Glutamatergic neuron (in vitro differentiated cells): Measurements from ENCODE around the gene SRPRB. TPM values are rescaled to one million over a fixed set of nuclear protein-coding genes. Genes with fewer than 3 reads are reported as not detected.

ENCODE experiments used
- DNase-seq: peaks from one replicate; pipeline ENCODE4 v3.0.0; 2022
- H3K27ac Mint-ChIP-seq: one replicate; pipeline ENCODE4 v1.8.0; 2020; ENCODE audit warnings: mild to moderate bottlenecking, mixed read lengths, inconsistent platforms; ENCODE audit not compliant: unreplicated experiment
- H3K27me3 Mint-ChIP-seq: one replicate; pipeline ENCODE4 v1.8.0; 2020; ENCODE audit warnings: mild to moderate bottlenecking, moderate library complexity, mixed read lengths, inconsistent platforms; ENCODE audit not compliant: unreplicated experiment
- H3K36me3 Mint-ChIP-seq: one replicate; pipeline ENCODE4 v1.8.0; 2020; ENCODE audit warnings: mild to moderate bottlenecking, mixed read lengths, inconsistent platforms; ENCODE audit not compliant: unreplicated experiment
- H3K4me1 Mint-ChIP-seq: one replicate; pipeline ENCODE4 v1.8.0; 2020; ENCODE audit warnings: mild to moderate bottlenecking, low read depth, mixed read lengths, inconsistent platforms; ENCODE audit not compliant: unreplicated experiment
- H3K4me3 Mint-ChIP-seq: one replicate; pipeline ENCODE4 v1.8.0; 2020; ENCODE audit warnings: mild to moderate bottlenecking, mixed read lengths, inconsistent platforms; ENCODE audit not compliant: unreplicated experiment
- H3K9me3 Mint-ChIP-seq: one replicate; pipeline ENCODE4 v1.8.0; 2020; ENCODE audit warnings: mild to moderate bottlenecking, moderate library complexity, mixed read lengths, inconsistent platforms; ENCODE audit not compliant: unreplicated experiment
- total RNA-seq: library from RNA; stranded (reverse); fragmentation: NEBNext Ultra II Directional; extraction: Animal tissue kit (Norgen Biotek cat#: 25700); gene quantifications from one replicate; pipeline ENCODE4 v1.2.1, GENCODE V29; 2021; ENCODE audit not compliant: unreplicated experiment
- TF ChIP-seq, protein P1 (sequence below): fragments of 200-600 bp; sonication (generic); IDR thresholded peaks from one replicate; pipeline ENCODE4 v1.5.0; 2021; ENCODE audit not compliant: partially characterized antibody, unreplicated experiment

The SRPRB gene
- total RNA-seq, 1 donor from 2014 or later: 47.2 TPM

- Mint-ChIP-seq H3K27ac (no peak overlapping the region), H3K4me3 (no peak overlapping the region), H3K9me3 (peaks cover 13% of the 10 kb centered on the region), H3K27me3 (peaks cover 14% of the 10 kb centered on the region), H3K4me1 (peaks cover 2% of the 10 kb centered on the region), H3K36me3 (peaks cover 11% of the 10 kb centered on the region)
- no peak for DNase-seq
- TF ChIP-seq, protein P1, sequence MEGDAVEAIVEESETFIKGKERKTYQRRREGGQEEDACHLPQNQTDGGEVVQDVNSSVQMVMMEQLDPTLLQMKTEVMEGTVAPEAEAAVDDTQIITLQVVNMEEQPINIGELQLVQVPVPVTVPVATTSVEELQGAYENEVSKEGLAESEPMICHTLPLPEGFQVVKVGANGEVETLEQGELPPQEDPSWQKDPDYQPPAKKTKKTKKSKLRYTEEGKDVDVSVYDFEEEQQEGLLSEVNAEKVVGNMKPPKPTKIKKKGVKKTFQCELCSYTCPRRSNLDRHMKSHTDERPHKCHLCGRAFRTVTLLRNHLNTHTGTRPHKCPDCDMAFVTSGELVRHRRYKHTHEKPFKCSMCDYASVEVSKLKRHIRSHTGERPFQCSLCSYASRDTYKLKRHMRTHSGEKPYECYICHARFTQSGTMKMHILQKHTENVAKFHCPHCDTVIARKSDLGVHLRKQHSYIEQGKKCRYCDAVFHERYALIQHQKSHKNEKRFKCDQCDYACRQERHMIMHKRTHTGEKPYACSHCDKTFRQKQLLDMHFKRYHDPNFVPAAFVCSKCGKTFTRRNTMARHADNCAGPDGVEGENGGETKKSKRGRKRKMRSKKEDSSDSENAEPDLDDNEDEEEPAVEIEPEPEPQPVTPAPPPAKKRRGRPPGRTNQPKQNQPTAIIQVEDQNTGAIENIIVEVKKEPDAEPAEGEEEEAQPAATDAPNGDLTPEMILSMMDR: no peak
Measured at GRCh38 chr3:133831966-133832801, 26.6 kb downstream of the SRPRB start.

DNA sequence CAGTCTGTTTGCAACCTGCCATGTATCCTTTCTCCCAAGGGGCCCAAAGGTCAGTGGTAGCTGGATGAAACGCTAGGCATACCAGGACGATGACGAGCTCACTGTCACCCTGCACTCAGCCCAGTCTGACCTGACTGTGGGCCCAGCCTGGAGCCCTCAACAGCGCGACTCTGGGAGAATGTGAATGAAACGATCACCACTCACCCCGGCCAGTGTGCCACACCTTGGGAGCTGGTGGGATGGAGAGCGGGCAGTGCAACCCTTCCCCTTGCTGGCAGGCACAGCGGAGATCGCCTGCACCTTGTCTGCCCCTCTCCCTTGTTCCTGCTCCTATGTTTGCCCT, 27.2 kb downstream of the SRPRB start:
- Mint-ChIP-seq H3K4me3 (no peak overlapping the region), H3K36me3 (peaks cover 16% of the 10 kb centered on the region), H3K27me3 (peaks cover 16% of the 10 kb centered on the region), H3K9me3 (peaks cover 13% of the 10 kb centered on the region), H3K4me1 (peaks cover 2% of the 10 kb centered on the region), H3K27ac (no peak overlapping the region)
- DNase-seq: no peak
- TF ChIP-seq, protein P1: no peak

DNA sequence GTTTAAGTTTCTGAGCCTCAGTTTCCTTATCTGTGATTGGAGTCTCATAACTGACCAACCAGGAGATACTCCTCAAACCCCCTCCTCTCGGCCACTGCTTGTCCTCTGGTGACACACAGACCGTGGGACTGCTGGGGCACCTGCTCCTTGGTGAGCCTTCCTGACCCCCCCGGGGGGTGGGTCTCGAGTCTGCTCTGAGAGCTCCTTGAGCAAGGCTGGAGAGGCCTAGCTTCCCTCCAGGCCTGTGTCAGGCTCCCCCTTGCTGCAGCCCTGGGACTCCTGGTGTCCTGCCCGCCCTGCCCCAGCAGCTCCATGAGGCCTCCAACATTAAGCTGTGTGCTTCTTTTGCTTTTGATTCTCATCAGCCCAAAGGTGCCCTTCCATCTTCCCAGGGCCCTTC, 27.7 kb downstream of the SRPRB start:
- H3K9me3 Mint-ChIP-seq: peaks cover 14% of the 10 kb centered on the region
- H3K4me3 Mint-ChIP-seq: no peak overlapping the region
- H3K27me3 Mint-ChIP-seq: peaks cover 16% of the 10 kb centered on the region
- H3K4me1 Mint-ChIP-seq: peaks cover 2% of the 10 kb centered on the region
- DNase-seq: no peak
- peaks cover 16% of the 10 kb centered on the region for H3K36me3 Mint-ChIP-seq
- TF ChIP-seq, protein P1: no peak
- H3K27ac Mint-ChIP-seq: no peak overlapping the region

- H3K27me3 Mint-ChIP-seq: peaks cover 16% of the 10 kb centered on the region
- no peak overlapping the region for H3K4me3 Mint-ChIP-seq
- H3K36me3 Mint-ChIP-seq: peaks cover 16% of the 10 kb centered on the region
- no peak for DNase-seq
- TF ChIP-seq, protein P1: no peak
- peaks cover 2% of the 10 kb centered on the region for H3K4me1 Mint-ChIP-seq
- H3K27ac Mint-ChIP-seq: no peak overlapping the region
- peaks cover 14% of the 10 kb centered on the region for H3K9me3 Mint-ChIP-seq
Measured at GRCh38 chr3:133833880-133834620, 28.4 kb downstream of the SRPRB start.
